Ovary (tissue), 3 donors: ENCODE data around the gene MPRIP.

Source experiments
- EP300 ChIP-seq: sonication (generic); formaldehyde crosslinking; IDR thresholded peaks from one replicate; pipeline ENCODE4 v1.6.1; 2017; ENCODE audit warnings: antibody characterized with exemption
- POLR2A ChIP-seq: fragments of 450-650 bp; IDR thresholded peaks from one replicate; pipeline ENCODE4 v1.6.1; 2017; ENCODE audit warnings: antibody characterized with exemption, mild to moderate bottlenecking, moderate library complexity
- TF ChIP-seq, protein P1 (sequence below), 3 donors: fragments of 450-650 bp in 2 of 3; fragments of 200-600 bp in 1 of 3; IDR thresholded peaks; one replicate each; pipeline versions ENCODE4 v1.5.1 to v1.8.0; 2016 to 2022; ENCODE audit warnings: antibody characterized with exemption in 3 of 3, mild to moderate bottlenecking in 1 of 3
- donor health status: DM: no; HTN: no; CAD: no.

DNA sequence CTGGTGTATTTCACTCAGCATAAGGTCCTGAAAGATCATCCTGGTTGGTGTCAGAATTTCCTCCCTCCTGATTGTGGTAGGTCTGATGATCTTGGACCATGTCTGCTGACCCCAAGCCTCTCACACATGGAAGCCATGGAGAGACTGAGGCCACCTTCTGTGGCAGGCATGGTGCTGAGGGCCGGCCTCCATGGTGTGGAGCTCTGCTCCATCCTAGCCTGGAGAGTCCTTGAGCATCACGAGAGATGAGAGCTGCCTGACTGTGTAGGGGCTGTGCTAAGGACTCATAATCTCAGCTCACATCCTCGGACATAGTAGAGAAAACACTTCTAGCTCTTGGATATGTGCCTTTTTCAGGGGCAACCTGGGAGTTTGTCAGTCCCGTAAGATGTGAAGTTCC is 40.6 kb downstream of the MPRIP start:
- TF ChIP-seq POLR2A: no peak
- TF ChIP-seq, protein P1, sequence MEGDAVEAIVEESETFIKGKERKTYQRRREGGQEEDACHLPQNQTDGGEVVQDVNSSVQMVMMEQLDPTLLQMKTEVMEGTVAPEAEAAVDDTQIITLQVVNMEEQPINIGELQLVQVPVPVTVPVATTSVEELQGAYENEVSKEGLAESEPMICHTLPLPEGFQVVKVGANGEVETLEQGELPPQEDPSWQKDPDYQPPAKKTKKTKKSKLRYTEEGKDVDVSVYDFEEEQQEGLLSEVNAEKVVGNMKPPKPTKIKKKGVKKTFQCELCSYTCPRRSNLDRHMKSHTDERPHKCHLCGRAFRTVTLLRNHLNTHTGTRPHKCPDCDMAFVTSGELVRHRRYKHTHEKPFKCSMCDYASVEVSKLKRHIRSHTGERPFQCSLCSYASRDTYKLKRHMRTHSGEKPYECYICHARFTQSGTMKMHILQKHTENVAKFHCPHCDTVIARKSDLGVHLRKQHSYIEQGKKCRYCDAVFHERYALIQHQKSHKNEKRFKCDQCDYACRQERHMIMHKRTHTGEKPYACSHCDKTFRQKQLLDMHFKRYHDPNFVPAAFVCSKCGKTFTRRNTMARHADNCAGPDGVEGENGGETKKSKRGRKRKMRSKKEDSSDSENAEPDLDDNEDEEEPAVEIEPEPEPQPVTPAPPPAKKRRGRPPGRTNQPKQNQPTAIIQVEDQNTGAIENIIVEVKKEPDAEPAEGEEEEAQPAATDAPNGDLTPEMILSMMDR (IDR thresholded peaks at IDR 0.05): no peak
- no peak for TF ChIP-seq EP300
